ENCODE measurements around the gene SNRK.

- no peak for TF ChIP-seq YY1 (IDR thresholded peaks at IDR 0.05; ENCODE audit: insufficient read depth, insufficient read length)
- no peak for TF ChIP-seq ZNF274 (IDR thresholded peaks at IDR 0.05; ENCODE audit: low read depth, low read length)
- no peak for TF ChIP-seq SUZ12 (IDR thresholded peaks at IDR 0.05; ENCODE audit: extremely low read depth, insufficient read depth, insufficient read length)
These were observed 7.3 kb upstream of the SNRK start for GRCh38 chr3:43279082-43279481.

Measured in NT2/D1 (cell line).